HG03135 (cell line): ENCODE measurements around the gene CCNK.

ENCODE experiments used
- ATAC-seq: cut with Tn5 transposase; IDR thresholded peaks from one replicate; pipeline ENCODE4 v1.9.1; 2021; ENCODE audit warnings: mild to moderate bottlenecking, moderate library complexity; ENCODE audit not compliant: unreplicated experiment

Gene CCNK

GRCh38 chr14:99532310-99532709 lies 51.1 kb downstream of the CCNK start:
- no peak for ATAC-seq

- no peak for ATAC-seq
Measured at GRCh38 chr14:99534333-99534732, 53.1 kb downstream of the CCNK start.

- ATAC-seq = no peak
Measured at GRCh38 chr14:99534863-99535262, 53.7 kb downstream of the CCNK start.

GRCh38 chr14:99535448-99535847 lies 54.2 kb downstream of the CCNK start:
- no peak for ATAC-seq

- no peak for ATAC-seq
Measured at GRCh38 chr14:99535908-99536778, 54.9 kb downstream of the CCNK start.

GRCh38 chr14:99537399-99537798 lies 56.2 kb downstream of the CCNK start:
- ATAC-seq = no peak

- ATAC-seq = no peak
Measured at GRCh38 chr14:99538275-99538674, 57.1 kb downstream of the CCNK start.

- no peak for ATAC-seq
Measured at GRCh38 chr14:99538733-99539132, 57.5 kb downstream of the CCNK start.

GRCh38 chr14:99539491-99539890 lies 58.3 kb downstream of the CCNK start:
- ATAC-seq = no peak

GRCh38 chr14:99540196-99541032 lies 59.2 kb downstream of the CCNK start:
- no peak for ATAC-seq

- no peak for ATAC-seq
Measured at GRCh38 chr14:99541211-99541610, 60.0 kb downstream of the CCNK start.

GRCh38 chr14:99541677-99542470 lies 60.7 kb downstream of the CCNK start:
- ATAC-seq = no peak

GRCh38 chr14:99542566-99542965 lies 61.4 kb downstream of the CCNK start:
- ATAC-seq = no peak

GRCh38 chr14:99543370-99543769 lies 62.2 kb downstream of the CCNK start:
- no peak for ATAC-seq

- no peak for ATAC-seq
Measured at GRCh38 chr14:99543985-99544384, 62.8 kb downstream of the CCNK start.

- ATAC-seq = no peak
Measured at GRCh38 chr14:99544991-99545390, 63.8 kb downstream of the CCNK start.

GRCh38 chr14:99545586-99545985 lies 64.4 kb downstream of the CCNK start:
- no peak for ATAC-seq

GRCh38 chr14:99546234-99546879 lies 65.1 kb downstream of the CCNK start:
- ATAC-seq = no peak

- ATAC-seq = no peak
Measured at GRCh38 chr14:99548255-99548654, 67.0 kb downstream of the CCNK start.

GRCh38 chr14:99548871-99549515 lies 67.8 kb downstream of the CCNK start:
- no peak for ATAC-seq
